ENCODE measurements around the gene PKDREJ. TPM values are rescaled to one million over a fixed set of nuclear protein-coding genes. Genes with fewer than 3 reads are reported as not detected.

PKDREJ gene
- total RNA-seq, 1 experiment from 2014 or later: not detected

- no peaks in the 10 kb centered on the region for H3K79me2 ChIP-seq (ENCODE audit: insufficient read depth, low read length)
- H4K20me1 ChIP-seq (ENCODE audit: insufficient read depth): no peaks in the 10 kb centered on the region
- ATAC-seq: no peak
- intact Hi-C loops (cut with micrococcal nuclease): no loop called here
- no peak overlapping the region for H3K4me3 ChIP-seq (replicated peaks in 1 of 2; ENCODE audit: low read depth in 1 of 2, low read length in 2 of 2)
- no peak overlapping the region for H3K9ac ChIP-seq (ENCODE audit: low read length)
- ChIA-PET CTCF (no interaction called here), POLR2A (no interaction called here), RAD21 (ENCODE audit: low non-redundant PET in 1 of 2, low total read pairs in 2 of 2, uncharacterized antibody in 2 of 2, unreplicated experiment in 2 of 2) (no interaction called here)
- DNase-seq (ENCODE audit: low read depth, low spot score): no peak
- H3K36me3 ChIP-seq (ENCODE audit: control insufficient read depth in 1 of 2, insufficient read depth in 2 of 2, low read length in 2 of 2): peaks cover 33 to 35% of the 10 kb centered on the region in 2 experiments; a peak in 3 of 4 replicates
- H3K9me3 ChIP-seq (ENCODE audit: control insufficient read depth in 1 of 2, insufficient read depth in 1 of 2, low read depth in 1 of 2, low read length in 2 of 2): no peaks in the 10 kb centered on the region
- H3K4me2 ChIP-seq (ENCODE audit: low read length): no peak overlapping the region
- H3K4me1 ChIP-seq (ENCODE audit: control insufficient read depth in 1 of 2, insufficient read depth in 2 of 2, low read length in 2 of 2): no peaks in the 10 kb centered on the region
- H2AFZ ChIP-seq (ENCODE audit: low read depth, low read length, poor library complexity, severe bottlenecking): no peak overlapping the region
- no TSS peak for BruUV-seq (replicated peaks)
- no peaks in the 10 kb centered on the region for H3K9me2 ChIP-seq (ENCODE audit: insufficient read depth)
- TF ChIP-seq CBX3 (IDR thresholded peaks at IDR 0.05; ENCODE audit: low read depth) (no peak), YY1 (IDR thresholded peaks at IDR 0.05; ENCODE audit: extremely low read depth, insufficient replicate concordance, low read depth, low read length) (no peak), ZFX (IDR thresholded peaks at IDR 0.05) (no peak), MAX (IDR thresholded peaks at IDR 0.05) (no peak), SRF (IDR thresholded peaks at IDR 0.05; ENCODE audit: low read depth) (no peak), TCF7L2 (IDR thresholded peaks at IDR 0.05; ENCODE audit: borderline replicate concordance, extremely low read depth, insufficient read depth, insufficient read length) (no peak), POLR2AphosphoS5 (IDR thresholded peaks at IDR 0.05; ENCODE audit: low read depth, low read length) (no peak), RAD21 (IDR thresholded peaks at IDR 0.05; ENCODE audit: low read depth) (no peak), SIN3A (IDR thresholded peaks at IDR 0.05; ENCODE audit: low read depth) (no peak), ATF3 (IDR thresholded peaks at IDR 0.05) (no peak)
- H3K27me3 ChIP-seq (ENCODE audit: insufficient read depth, low read length): no peaks in the 10 kb centered on the region
- H3K27ac ChIP-seq (ENCODE audit: low read depth, low read length): no peak overlapping the region
Observed at GRCh38 chr22:46281866-46282678, 18.9 kb upstream of the PKDREJ start.
